Effector memory CD8-positive, alpha-beta T cell (primary cell): ENCODE data around the gene CHTF18.

Experiments used
- ATAC-seq: fragments of 150-1000 bp; cut with Tn5 transposase; replicated peaks from 2 replicates; pipeline ENCODE4 v1.10.0; 2021; ENCODE audit warnings: mild to moderate bottlenecking, moderate library complexity
- DNase-seq, 3 experiments: peaks; one replicate each; pipeline ENCODE4 v3.0.0; 2021
- H3K27ac Mint-ChIP-seq, 2 donors: one replicate each; pipeline ENCODE4 v1.8.0; 2022; ENCODE audit warnings: mild to moderate bottlenecking in 2 of 2, mixed read lengths in 2 of 2, moderate library complexity in 2 of 2
- H3K27me3 Mint-ChIP-seq, 2 donors: one replicate each; pipeline ENCODE4 v1.8.0; 2022; ENCODE audit warnings: mixed read lengths in 2 of 2
- H3K36me3 Mint-ChIP-seq: one replicate; pipeline ENCODE4 v1.8.0; 2022; ENCODE audit warnings: mild to moderate bottlenecking, moderate library complexity, mixed read lengths; ENCODE audit not compliant: insufficient read depth
- H3K4me1 Mint-ChIP-seq, 2 donors: one replicate each; pipeline ENCODE4 v1.8.0; 2022; ENCODE audit warnings: low read depth in 2 of 2, mixed read lengths in 2 of 2
- H3K4me3 Mint-ChIP-seq, 2 donors: one replicate each; pipeline ENCODE4 v1.8.0; 2022; ENCODE audit warnings: mild to moderate bottlenecking in 2 of 2, mixed read lengths in 2 of 2, moderate library complexity in 2 of 2
- H3K9me3 Mint-ChIP-seq, 2 donors: one replicate each; pipeline ENCODE4 v1.8.0; 2022; ENCODE audit warnings: mixed read lengths in 2 of 2

Gene CHTF18

DNA sequence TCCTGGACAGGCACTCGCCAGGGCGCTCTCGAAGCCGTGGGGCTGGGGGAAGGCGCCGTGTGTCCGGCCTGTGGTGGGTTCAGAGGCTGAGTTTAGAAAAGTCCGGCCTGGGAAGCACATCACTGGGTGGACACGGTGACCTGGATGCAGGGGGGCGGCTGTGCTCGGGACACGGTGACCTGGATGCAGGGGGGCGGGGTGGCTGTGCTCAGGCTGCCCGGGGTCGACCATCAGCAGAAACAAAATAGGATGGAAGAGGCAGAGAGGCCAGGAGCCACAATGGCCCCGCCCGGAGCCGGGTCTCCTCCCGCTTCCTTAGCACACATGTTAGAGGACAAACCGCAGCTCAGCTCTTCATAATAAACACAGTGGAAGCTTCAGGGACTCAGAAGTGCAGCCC lies 55.4 kb downstream of the CHTF18 start:
- DNase-seq (no peak), ATAC-seq (no peak)
- Mint-ChIP-seq H3K4me1 (no peaks in the 10 kb centered on the region), H3K36me3 (peaks cover 4% of the 10 kb centered on the region), H3K27ac (no peak overlapping the region), H3K9me3 (no peaks in the 10 kb centered on the region), H3K4me3 (no peak overlapping the region), H3K27me3 (peaks cover 0 to 4% of the 10 kb centered on the region in 2 donors)

DNA sequence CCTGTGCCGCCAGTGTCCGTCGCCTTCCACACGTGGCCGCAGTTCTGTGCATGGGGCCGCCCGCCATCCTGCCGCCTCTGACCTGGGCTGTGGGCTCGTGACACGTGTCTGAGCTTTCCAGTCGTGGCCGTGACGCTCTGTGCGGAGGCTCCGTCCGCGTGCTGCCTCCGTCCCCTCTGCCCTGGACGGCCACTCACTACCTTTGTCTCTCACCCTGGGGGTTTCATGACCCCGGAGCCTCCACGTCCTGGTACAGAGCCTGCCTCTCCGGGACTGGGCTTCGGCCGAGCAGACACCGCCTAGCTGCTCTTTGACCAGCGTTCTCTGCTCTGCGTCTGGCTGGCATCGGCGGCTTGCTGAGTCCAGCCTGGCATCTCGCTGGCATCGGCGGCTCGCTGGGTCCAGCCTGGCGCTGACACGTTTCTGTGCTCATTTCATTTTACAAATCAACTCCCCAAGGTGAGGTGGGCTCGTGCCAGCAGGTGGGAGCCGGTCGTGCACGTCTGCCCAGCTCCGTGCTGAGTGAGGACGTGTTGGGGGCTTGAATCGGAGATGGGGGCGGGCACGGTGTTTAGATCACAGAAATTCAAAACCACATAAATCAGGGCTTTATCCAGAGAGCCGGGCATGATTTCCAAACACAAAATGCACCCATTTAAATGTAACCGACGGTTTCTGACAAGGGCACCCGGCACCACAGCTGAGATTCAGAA lies 56.4 kb downstream of the CHTF18 start:
- Mint-ChIP-seq H3K4me3 (no peak overlapping the region), H3K4me1 (no peaks in the 10 kb centered on the region), H3K9me3 (no peaks in the 10 kb centered on the region), H3K27me3 (no peaks in the 10 kb centered on the region), H3K27ac (peak overlapping the region in 1 of 2 donors; percentile 72), H3K36me3 (peaks cover 4% of the 10 kb centered on the region)
- ATAC-seq, result no peak
- no peak for DNase-seq

DNA sequence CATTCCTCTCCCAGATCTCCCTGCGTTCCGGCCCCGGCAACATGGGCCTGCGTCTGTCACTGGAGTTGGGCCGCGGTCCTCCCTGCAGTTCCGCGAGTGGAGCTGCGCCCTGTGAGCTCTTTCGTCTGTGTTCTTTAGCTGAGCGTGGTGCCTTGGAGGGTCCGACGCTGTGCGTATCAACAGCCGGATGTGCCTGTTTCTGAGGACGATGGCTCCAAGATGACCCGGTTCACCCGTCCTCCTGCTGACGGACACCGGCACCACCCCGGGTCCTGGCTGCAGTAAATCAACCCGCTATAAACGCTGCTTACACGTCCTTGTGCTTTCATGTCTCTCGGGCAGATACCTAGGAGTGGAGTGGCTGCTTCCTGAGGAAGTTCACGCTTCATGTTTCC lies 56.9 kb downstream of the CHTF18 start:
- no peak for ATAC-seq

DNA sequence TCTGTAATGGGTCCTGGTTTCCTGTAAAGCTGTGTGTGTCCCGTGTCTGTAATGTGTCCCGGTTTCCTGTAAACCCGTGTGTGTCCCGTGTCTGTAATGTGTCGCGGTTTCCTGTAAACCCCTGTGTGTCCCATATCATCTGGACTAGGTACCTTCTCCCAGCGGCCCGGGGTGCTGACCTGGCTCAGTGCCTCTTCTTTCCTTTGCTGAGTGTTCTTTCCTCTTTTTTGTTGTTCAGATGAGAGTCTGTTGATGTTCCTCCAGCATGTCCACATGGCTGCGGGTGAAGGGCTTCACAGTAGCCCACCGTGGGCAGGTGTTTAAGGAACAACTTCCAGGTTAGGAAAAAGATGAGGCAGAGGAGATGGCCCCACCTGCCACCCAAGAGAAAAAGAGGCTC lies 58.7 kb downstream of the CHTF18 start:
- ATAC-seq (no peak), DNase-seq (no peak)
- peaks cover 4% of the 10 kb centered on the region for H3K36me3 Mint-ChIP-seq
- H3K27me3 Mint-ChIP-seq, result no peaks in the 10 kb centered on the region
- H3K4me3 Mint-ChIP-seq, result no peak overlapping the region
- H3K4me1 Mint-ChIP-seq, result no peaks in the 10 kb centered on the region
- H3K27ac Mint-ChIP-seq, result no peak overlapping the region
- H3K9me3 Mint-ChIP-seq, result no peaks in the 10 kb centered on the region

More for the DNA sequence above, 56.9 kb downstream of the CHTF18 start:
- Mint-ChIP-seq H3K4me3 (no peak overlapping the region), H3K27me3 (no peaks in the 10 kb centered on the region), H3K36me3 (peaks cover 4% of the 10 kb centered on the region), H3K9me3 (no peaks in the 10 kb centered on the region), H3K27ac (no peak overlapping the region), H3K4me1 (no peaks in the 10 kb centered on the region)
- no peak for DNase-seq
